ENCODE results near the gene DSC1. TPM values are rescaled to one million over a fixed set of nuclear protein-coding genes. Genes with fewer than 3 reads are reported as not detected.

DSC1 gene
- total and polyA plus RNA-seq, 2 of the 4 experiments (the other 2 are of a cell fraction) = not detected

- Histone ChIP-seq H3K23ac (ENCODE audit: low read depth, low read length) (no peak overlapping the region), H3K4ac (ENCODE audit: low read depth, low read length) (no peak overlapping the region), H2BK20ac (ENCODE audit: low read depth, low read length) (no peak overlapping the region), H2AK9ac (replicated peaks; ENCODE audit: low read depth, low read length, poor library complexity) (no peak overlapping the region), H2BK15ac (ENCODE audit: low read depth, low read length) (no peak overlapping the region), H3K4me3 (ENCODE audit: insufficient read depth, low read depth, low read length) (no peak overlapping the region), H3K36me3 (ENCODE audit: control insufficient read depth, insufficient read depth, low read length) (no peaks in the 10 kb centered on the region), H3K9me3 (ENCODE audit: control insufficient read depth, insufficient read depth, low read length) (peaks cover 3% of the 10 kb centered on the region; the same call in 1 of the 2 replicates), H4K20me1 (ENCODE audit: insufficient read depth, low read length) (no peaks in the 10 kb centered on the region), H3K27ac (ENCODE audit: insufficient read depth, low read length) (no peak overlapping the region), H3K4me1 (ENCODE audit: control insufficient read depth, insufficient read depth, low read length) (no peaks in the 10 kb centered on the region), H3K18ac (ENCODE audit: low read depth, low read length) (no peak overlapping the region), H3K27me3 (ENCODE audit: control insufficient read depth, insufficient read depth, low read length) (no peaks in the 10 kb centered on the region), H2AFZ (replicated peaks; ENCODE audit: low read length, poor library complexity) (no peak overlapping the region), H2BK5ac (ENCODE audit: low read depth, low read length, poor library complexity, severe bottlenecking) (no peak overlapping the region), H3K14ac (replicated peaks; ENCODE audit: low read depth, low read length) (no peak overlapping the region), H4K8ac (ENCODE audit: low read depth in 2 of 2, low read length in 2 of 2) (no peak overlapping the region), H3K4me2 (ENCODE audit: low read depth, low read length) (no peak overlapping the region), H4K5ac (ENCODE audit: low read depth, low read length) (no peak overlapping the region), H3K56ac (ENCODE audit: extremely low read depth, insufficient read depth, low read length) (no peak overlapping the region), H4K91ac (ENCODE audit: insufficient read depth, low read depth, low read length) (no peak overlapping the region), H2AK5ac (ENCODE audit: low read depth, low read length) (no peak overlapping the region), H3K79me1 (ENCODE audit: low read depth in 1 of 2, low read length in 2 of 2) (no peaks in the 10 kb centered on the region), H2BK120ac (ENCODE audit: low read depth, low read length) (no peak overlapping the region), H3K9ac (ENCODE audit: low read depth, low read length) (no peak overlapping the region), H3K9me1 (ENCODE audit: insufficient read depth, low read length) (no peaks in the 10 kb centered on the region)
- TF ChIP-seq MAZ (IDR thresholded peaks at IDR 0.05; ENCODE audit: borderline replicate concordance, low read depth, low read length) (no peak), POLR2A (IDR thresholded peaks at IDR 0.05; ENCODE audit: low read depth, low read length) (no peak), SMC3 (IDR thresholded peaks at IDR 0.05; ENCODE audit: low read depth, low read length) (no peak)
- ChIA-PET CTCF (no interaction called here), POLR2A (ENCODE audit: unreplicated experiment) (no interaction called here)
- DNase-seq = no peak
- BruUV-seq (replicated peaks) = no TSS peak
- no peak for ATAC-seq (ENCODE audit: low read depth)
- in situ Hi-C loops (cut with MboI; ENCODE audit: low sequenced_read_pairs) (no loop called here), dilution Hi-C loops (cut with HindIII; ENCODE audit: low sequenced_read_pairs, unreplicated experiment) (no loop called here), intact Hi-C loops (cut with micrococcal nuclease) (no loop called here)
- no CpG with 5 or more reads among the region's 5 CpGs for WGBS, 2 experiments (ENCODE audit: extremely low coverage in 2 of 2, insufficient read length in 1 of 2)
Measured at GRCh38 chr18:31206071-31206470, 43.4 kb upstream of the DSC1 start.
